NCI-H1092 (cell line): ENCODE results near the gene DUOXA2.
"Not testable (repeated sequence)": the region's sequence is repeated elsewhere in the genome, so short reads cannot be mapped to it uniquely, and the experiment has no call there.

Experiments
- DNase-seq: peaks from one replicate; lab custom pipeline; 2025; lab: John Stamatoyannopoulos, UW

The DUOXA2 gene

DNA sequence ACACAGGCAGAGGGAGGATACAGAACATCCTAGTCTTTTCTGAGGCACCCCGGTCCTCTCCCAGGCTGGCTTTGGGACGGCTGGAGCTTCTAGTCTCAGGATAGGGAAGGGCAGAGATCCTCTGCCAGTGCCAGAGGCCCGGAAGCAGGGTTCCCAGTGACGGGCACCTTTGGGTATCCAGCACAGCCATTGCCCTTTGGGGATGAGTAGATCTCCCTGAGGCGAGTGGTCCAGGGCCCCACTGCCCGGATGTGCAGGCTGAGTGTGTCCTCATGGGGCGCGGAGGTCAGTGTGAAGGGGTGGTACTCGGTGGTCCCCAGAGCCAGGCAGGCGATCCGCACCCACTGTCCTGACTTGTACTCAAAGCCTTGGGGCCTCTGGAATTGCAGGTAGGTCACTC, 18.5 kb upstream of the DUOXA2 start:
- no peak for DNase-seq

DNA sequence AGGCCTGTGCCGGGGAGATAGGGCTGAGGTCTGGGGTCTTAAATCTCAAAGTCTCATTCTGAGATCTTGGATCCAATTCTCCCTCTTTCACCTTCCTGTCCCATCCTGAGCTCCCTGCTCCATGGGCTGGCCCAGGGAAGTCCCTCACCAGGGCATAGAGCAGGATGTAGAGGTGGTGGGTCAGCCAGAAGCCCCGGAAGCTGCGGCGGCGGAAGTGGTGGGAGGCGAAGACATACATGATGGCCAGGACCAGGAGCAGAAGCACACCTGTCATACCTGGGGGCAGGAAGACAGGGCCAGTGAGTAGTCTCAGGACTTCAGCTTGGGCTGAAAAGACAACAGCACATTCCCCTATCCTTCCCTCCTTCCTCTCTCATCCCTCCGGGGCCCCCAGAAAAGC, 16.7 kb upstream of the DUOXA2 start:
- no peak for DNase-seq

DNA sequence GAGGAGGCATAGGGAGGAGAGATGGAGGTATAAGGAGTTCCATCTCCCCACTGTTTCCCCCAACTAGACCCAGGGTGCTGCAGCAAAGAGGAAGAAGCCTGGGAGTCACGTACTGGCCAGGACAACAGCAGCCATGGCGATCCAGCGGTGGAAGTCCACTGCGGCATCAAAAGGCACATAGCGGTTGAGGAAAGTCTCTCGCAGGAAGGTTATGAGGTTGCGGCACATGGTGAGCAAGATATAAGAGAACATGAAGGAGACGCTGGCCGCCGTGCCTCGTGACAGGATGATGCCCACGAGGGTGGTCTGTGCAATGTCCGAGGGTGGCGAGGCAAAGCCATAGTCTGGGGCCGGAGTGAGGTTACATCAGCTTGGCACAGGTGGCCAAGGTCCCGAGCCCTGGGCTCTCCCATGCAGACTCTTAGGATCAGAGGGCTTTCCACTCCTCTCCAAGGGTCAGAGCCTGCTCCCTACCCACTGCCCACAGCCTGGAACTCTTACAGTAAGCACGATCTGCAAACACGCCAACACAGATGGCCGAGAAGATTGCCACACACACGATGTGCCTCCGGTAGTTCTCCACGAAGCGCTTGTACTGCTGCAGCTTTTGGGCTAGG, 14.5 kb upstream of the DUOXA2 start:
- no peak for DNase-seq

DNA sequence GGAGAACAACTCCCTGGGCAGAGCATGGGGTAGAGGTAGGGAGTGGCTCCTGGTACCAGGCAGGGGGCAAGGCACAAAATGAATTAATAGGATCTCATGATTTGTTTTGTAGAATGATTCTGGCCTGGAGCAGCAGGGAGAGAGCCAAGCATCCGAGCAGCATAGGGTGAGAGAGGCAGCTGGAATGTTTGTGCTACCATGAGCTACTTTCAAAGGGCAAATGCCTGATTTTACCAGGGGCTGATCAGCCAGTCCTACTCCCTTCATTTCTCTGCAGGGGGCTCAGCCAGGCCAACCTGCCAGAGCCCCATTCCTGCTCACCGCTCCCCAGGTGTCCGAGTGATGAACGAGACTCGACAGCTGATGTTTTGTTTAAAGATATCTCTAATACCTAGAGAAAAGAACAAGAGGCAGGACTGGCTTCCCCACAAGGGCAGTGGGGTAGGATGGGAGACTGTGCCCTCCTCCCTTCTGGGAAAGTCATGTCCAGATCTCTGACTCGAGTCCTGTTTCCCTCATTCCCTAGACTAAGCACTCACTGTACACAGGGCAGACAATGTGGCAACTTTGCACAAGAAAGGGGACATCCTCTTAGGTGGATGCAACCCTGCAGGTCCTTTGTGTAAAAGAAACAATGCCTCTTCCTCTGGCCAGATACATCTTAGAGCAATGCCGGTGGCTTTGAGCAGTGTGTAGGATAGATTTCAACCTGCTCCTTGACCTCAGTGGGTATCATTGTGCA, 13.1 kb upstream of the DUOXA2 start:
- DNase-seq = no peak

DNA sequence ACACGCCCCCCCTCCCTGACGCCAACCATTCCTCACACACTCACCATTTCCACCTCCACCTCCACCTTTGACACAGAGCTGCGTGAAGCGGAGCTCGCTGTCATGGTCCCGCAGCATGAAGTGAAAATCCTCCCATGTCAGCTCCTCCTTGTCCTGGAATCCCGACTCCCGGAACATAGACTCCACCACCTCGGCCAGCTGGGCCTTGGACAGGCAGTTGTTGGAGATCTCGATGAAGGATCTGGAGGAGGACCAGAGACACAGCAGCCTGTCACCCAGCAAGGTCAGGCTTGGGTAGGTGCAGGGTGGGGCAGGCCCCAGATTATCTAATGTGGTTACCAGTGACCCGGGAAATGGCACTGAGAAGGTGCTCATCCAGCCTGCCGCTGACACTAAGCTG, 12.4 kb upstream of the DUOXA2 start:
- no peak for DNase-seq

DNA sequence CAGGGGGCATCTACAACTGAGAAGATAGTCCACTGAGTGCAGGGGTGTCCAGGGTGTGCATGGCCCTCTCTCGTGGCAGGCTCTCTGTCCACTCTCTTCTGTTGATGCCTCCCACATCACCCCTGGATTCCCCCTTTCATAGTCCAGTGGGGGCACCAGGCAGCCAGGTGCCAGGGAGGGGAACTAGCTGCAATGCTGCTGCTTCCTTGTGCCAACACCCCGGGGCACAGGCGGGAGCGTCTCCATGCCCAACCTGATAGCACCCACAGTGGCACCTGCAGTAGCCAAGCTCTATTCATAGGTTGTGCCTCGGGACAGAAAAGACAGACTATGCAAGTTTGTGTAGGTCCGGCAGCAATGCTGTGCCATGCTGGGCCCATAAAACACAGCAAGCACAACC, 11.9 kb upstream of the DUOXA2 start:
- DNase-seq = no peak

DNA sequence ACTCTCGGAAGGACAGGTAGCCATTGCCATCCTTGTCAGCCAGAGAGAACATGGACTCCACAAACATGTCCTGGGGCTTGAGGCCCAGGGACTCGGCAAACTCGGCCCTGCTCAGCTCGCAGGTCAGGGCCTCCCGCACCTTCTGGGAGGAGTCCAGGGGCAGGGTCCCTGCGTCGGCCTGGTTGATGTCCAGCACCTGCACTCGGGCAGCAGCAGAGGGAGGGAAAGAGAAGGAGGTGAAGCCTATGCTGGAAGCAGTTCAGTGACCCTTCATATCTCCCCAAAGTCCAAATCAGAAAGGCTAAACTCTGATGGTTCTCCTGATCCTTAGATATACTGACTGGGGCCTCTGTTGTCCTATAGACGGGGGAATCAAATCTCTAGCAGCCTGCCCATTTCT, 10.0 kb upstream of the DUOXA2 start:
- not testable (repeated sequence) for DNase-seq

DNA sequence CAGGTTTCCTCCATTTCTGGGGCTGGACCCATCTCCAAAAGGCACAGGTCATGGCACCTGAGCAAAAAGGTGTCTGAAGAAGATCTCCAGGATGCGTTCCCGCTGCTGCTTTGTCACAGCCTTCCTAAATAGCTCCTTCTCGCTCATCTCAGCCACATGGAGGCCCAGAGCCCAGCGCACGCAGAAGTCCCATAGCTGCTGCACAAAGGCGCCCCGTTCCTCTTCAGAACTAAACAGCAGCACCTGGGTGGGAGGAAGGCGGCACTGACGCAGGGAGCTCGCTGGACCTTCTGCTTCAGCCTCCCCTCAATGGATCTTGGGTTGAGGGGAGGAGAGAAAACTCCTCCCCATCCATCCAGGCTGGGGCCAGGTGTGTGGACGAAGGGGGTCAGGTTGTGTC, 8.5 kb upstream of the DUOXA2 start:
- DNase-seq = no peak

DNA sequence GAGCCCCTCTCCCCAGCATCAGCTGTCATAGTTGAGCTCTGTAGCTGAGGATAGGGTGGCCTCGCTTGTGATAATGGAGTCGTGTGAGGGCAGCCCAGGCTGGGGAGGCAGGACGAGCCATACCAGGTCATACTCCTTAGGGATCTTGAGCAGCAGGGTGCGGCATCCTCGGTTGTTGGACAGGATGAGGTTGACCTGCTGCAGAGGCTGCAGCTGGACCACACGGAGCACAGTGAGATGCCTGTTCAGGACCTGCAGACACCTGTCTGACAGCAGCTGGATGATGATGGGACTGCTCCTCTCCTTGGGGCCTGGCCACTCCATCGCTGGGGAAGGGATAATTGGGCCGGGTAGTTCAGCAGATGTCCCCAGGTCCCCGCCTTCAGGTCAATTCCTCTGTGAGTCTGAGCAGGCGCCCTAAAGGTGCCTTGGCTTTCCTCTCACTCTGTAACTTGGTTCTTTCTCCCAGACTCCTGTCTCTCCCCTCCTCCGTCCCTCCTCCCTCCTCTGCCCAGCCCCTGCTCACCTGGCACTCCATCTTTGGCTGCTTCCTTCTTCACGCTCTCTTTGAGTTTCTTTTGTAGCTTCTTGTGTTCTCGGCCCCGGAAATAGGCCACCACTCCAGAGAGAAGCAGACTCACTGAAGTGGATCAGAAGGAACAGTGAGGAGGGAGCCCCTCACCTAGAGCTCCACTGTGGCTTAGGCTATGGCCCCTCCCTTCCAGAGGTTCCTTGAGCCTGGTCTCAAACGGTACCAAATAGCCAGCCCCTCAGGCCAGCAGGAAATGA, 7.9 kb upstream of the DUOXA2 start:
- DNase-seq = no peak

DNA sequence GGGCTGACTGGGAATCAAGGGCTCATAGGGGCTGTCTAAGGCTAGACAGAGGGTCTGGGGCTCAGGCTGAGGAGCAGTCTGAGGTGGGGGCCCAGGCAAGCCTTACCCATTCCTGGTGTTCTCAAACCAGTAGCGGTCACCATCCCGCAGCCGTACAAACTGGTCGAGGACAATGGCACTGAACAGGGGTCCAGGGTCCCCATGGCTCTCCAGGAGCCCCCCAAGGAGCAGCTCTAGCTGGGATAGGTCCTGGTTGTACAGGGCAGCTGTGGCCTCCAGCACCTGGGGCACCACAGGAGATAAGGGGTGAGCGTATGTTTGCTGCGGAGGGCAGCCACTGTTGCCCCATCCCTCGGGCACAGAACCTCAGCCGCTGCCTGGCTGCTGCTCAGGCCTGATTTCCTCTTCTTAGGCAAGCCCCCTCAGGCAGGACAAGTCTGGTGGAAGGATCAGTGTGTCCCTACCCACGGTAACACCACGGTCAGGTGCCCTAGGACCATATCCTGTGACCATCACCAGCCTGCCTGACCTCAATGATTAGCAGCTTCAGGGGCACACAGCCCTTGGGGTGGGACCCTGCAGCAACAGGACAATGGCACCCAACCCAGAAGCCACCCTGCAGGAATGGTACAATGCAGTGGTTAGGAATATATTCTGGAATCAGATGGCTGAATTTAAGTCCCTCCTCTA, 6.0 kb upstream of the DUOXA2 start:
- DNase-seq = no peak

DNA sequence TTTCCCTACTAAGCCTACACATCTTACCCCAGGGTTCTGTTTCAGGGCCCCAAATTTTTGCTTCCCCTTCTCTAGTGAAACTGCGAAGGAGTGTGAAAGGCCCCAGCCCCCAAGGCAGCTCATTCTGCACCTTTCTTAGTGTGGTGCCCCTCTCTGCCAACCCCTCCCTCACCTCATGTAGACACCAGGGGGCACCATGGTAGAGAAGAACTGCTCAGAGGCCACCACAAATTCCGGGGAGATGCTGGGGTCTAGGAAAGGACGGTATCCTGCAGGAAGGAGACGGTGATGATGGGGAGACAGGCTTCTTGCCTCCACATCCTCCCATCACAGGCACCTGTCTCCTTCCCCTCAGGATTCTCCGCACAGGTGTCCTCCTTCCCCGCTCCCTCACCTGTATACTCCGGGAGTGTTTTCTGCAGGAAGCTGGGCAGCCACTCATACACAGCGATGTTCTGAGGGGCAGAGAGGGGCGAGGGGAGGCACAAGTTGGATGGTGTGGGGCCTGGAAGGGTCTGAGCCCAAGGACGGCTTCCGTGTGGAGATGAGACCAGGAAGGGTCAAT, 3.8 kb upstream of the DUOXA2 start:
- no peak for DNase-seq

DNA sequence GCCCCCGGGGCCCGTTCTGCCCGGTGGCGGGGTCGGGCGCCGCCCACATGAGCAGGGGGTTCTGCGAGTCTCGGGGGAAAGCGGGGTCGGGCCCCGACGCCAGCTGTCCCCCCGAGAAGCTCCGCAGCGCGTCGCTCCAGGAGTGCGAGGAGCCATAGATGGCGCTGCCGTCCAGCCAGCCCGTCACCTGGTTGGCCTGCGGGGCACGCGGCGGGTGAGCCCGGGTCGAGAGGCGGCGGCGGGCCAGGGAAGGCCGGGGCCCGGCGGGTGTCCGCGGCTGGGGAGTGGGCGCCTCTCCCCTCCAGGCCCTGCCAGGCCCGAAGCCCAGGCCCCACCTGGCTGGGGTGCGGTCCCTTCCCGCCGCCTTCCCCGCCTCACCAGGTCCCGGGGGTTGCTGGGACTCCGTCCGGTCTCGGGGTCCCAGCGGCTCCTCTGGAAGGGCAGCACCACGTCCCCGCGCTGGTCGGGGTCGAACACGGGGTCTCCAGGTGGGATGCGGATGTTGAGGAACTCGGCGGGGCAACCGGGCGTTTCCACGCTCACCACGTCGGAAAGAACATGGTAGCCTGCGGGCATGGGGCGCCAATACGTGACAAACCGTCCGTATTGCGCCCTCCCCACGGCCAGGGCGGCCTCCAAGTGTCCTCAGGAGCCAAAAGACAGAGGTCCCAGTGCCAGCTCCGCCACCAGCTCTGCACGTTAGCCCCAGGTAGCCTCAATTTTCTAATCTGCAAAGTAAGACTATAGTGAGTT, 2.6 kb upstream of the DUOXA2 start:
- DNase-seq = no peak

DNA sequence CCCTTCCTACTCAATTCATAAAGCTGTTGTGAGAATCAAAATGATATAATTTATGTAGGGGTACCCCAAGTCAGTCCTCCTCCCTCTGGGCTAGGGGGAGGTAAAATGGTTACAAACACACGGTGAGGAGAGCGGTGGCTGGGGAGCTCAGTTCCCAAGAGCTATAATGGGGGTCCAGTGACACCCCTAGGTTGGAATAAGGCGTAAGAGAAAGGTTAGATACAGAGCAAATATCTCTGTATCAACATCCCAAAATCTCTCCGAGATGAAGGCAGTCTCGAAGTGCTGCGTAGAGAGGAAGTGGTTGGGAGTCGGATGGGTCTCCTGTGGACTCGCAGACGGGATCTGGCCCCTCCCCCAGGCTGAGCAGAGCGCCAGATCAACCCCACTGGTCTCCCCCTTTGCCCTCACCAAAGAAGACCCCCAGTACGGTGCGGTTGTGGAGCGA, 2.0 kb upstream of the DUOXA2 start:
- DNase-seq = no peak

DNA sequence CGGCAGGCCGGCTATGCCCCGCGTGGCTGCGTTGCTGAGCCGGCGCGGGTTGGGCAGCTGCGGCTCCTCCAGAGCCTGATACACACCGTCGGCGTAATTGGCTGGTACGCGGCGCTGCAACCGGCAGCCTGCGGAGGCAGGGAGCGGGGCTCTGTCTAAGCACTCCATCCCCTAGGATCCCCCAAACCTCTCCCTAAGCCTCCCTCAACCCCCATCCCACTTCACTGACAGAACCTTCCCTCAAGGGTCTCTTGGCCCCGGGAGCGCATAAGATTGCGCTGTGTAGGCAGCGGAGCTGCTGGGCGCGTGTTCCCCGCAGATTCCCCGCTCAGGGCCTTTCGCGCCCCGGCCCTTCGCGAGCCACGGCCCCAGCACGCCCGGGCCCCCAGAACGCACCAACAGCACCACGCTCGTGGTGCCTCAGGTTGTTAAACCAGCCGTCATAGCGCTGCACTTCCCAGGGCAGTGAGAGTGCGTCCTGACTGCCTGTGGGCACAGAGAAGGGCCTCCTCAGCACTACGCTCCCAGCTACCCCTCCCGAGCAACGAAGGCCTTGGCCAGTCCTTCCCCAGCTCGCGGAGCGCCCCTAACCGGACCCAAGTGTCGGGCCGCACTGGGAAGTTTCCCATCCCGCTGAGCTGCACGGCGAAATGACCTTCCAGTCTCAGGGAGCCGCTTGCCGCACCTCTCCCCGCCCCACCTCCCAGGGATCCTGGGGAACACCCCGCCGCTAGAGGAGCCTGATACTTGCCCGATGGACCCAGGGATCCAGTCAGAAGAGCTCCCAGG, 1.3 kb upstream of the DUOXA2 start:
- no peak for DNase-seq

DNA sequence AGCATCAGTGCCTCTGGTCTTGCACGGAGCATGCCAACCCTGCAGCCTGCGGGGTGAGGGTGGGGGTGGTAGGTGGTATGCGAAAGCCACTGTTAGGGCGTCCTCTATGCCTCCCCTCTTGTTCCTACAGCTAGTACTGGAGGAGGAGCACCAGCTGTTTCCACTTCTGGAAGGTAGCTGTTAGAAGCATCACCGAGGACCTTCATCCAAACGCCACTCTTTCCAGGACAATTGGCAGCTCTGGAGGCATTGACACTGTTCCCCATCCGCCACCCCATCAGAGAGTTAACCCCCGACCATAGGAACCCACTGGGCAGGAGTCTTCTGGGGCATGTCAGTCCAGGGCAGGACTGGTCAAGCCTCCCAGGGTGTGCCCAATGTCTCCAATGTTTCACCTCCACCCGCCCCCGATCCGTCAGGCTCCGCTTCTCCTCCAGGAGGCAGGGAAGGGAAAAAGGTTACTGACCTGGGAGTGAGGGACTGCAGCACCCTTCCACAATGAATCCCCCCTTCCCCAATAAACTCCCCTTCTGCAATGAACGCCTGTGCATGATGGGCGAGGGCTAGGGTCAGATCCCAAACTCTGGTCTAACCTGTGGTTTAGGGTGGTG, 641 bp upstream of the DUOXA2 start:
- DNase-seq = no peak

DNA sequence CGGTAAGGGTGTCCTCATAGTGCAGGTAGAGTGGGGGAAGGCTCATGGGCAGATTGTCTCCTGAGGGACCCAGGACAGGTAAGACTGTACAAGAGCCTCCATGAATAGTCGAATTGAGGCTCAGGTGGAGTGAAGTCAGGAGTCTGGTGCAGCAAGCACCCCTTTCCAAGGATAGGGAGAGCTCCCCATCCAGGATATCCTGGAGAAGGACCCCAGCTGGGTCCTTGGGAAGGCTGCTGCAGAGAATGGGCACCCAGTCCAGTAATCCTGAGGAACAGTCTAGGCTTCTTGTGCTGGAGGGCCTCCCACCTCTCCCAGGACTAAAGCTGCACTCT, 592 bp downstream of the DUOXA2 start:
- DNase-seq = no peak

DNA sequence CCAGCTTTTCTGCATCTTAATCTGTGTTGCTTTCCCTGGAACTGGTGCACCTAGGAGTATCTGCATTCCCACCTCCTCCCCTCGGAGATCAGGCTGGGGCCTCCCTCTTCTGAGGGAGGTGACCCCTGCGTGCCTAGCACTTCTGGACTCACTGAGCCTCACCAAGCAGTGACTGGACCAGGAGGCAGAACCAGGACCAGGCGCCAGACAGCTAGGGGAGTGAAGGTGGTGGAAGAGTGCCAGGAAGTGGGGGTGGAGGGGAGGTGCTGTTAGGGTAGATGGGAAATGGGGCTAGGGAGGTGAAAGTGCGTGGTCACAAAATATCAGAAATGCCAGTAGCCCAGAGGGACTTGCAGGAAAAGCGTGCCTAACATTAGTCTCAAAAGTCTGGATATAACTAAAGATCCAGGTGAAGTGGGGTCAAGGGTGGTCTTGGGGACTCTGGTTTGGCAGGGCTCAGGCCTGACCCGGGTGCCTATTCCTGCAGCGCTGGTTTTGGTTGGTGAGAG, 1.2 kb downstream of the DUOXA2 start:
- DNase-seq = no peak

DNA sequence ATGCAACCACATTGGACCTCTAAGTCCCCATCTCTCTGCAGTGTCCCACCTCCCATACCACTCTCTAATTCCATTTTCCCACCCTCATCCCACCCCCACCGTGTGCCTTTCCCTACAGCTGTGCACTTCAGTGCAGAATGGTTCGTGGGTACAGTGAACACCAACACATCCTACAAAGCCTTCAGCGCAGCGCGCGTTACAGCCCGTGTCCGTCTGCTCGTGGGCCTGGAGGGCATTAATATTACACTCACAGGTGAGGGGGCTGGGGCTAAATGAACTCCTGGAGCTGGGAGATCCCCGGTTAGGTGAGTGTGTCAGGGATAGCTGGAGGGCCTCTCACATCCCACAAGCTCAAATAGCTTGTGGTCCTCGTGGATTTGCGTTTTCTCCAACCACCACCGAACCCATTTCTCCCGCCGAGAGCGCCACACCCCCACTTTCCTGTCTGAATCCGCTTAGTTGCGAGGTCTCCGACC, 1.9 kb downstream of the DUOXA2 start:
- DNase-seq = no peak

DNA sequence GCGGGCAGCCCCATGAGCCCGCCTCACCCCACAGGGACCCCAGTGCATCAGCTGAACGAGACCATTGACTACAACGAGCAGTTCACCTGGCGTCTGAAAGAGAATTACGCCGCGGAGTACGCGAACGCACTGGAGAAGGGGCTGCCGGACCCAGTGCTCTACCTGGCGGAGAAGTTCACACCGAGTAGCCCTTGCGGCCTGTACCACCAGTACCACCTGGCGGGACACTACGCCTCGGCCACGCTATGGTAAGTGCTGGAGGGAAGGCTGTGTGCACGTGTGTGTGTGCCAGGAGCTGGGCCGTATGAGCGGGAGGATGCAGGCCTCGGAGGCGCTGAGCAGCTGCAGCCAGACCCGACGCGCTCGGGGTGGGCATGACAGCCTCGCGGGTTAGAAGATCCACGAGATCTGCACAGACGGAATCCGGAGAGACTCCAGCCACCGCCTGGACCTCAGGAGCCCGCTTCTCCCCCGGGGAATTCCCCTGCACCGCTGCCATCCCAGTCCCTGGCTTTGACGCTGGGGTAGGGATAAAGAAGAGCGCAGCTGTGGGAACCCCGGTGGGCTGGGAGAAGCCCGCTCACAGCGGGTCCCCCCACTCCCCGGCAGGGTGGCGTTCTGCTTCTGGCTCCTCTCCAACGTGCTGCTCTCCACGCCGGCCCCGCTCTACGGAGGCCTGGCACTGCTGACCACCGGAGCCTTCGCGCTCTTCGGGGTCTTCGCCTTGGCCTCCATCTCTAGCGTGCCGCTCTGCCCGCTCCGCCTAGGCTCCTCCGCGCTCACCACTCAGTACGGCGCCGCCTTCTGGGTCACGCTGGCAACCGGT, 2.6 kb downstream of the DUOXA2 start:
- DNase-seq = no peak
